ENCODE data around the gene SMAD6.

GRCh38 chr15:66708389-66708788 is 6.4 kb downstream of the SMAD6 start:
- TF ChIP-seq EZH2 (optimal IDR thresholded peaks at IDR 0.05; ENCODE audit: low read depth, low read length) (no peak), CTCF (IDR thresholded peaks at IDR 0.05; ENCODE audit: low read length) (no peak), EZH2phosphoT487 (IDR thresholded peaks at IDR 0.05; ENCODE audit: low read length) (no peak)

All from MM.1S (cell line).